Pancreas (tissue), 10 donors: ENCODE results near the gene CLTCL1. TPM values are rescaled to one million over a fixed set of nuclear protein-coding genes. Genes with fewer than 3 reads are reported as not detected.

Source experiments
- ATAC-seq, 4 donors: fragments of 200-7000 bp; cut with Tn5 transposase; one replicate each; pipeline versions ENCODE4 v1.8.0 to v1.9.1; 2020; ENCODE audit warnings: mild to moderate bottlenecking in 4 of 4, moderate library complexity in 4 of 4
- DNase-seq, 6 donors: peaks; one replicate each; pipeline ENCODE4 v3.0.0-alpha.2; 2020
- FAIRE-seq: peaks from 2 replicates; lab custom pipeline; 2012; peaks lifted over from hg19 to GRCh38; lab: Jason Lieb, UNC
- H3K27ac ChIP-seq, 4 donors: fragments of 200-600 bp; sonication (generic); 1 replicate in 3 of 4; 2 replicates in 1 of 4; pipeline versions ENCODE4 v1.5.0 to v1.8.0; 2020
- H3K27me3 ChIP-seq, 4 donors: fragments of 200-600 bp; one replicate each; pipeline ENCODE4 v1.8.0; 2021
- H3K36me3 ChIP-seq, 3 donors: fragments of 200-600 bp; sonication (generic) in 1 of 3; one replicate each; pipeline versions ENCODE4 v1.5.0 to v1.8.0; 2020 to 2021
- H3K4me1 ChIP-seq, 3 donors: fragments of 200-600 bp; one replicate each; pipeline ENCODE4 v1.8.0; 2021
- H3K4me3 ChIP-seq, 4 donors: fragments of 200-600 bp; sonication (generic) in 2 of 4; one replicate each; pipeline versions ENCODE4 v1.5.0 to v1.8.0; 2020 to 2021
- H3K9me3 ChIP-seq, 4 donors: fragments of 200-600 bp; one replicate each; pipeline ENCODE4 v1.8.0; 2021
- WGBS, 2 donors: extraction: QIAGEN DNeasy Blood & Tissue Kit; methylation state at CpG; one replicate each; pipeline ENCODE4 v1.1.7; 2013; 5-methylcytosine and 5-hydroxymethylcytosine counted together
- intact Hi-C, 3 donors: fragments of 100-400 bp; cut with DNase I; formaldehyde crosslinking; loops; one replicate each; pipeline versions ENCODE4 v1.11.1 to v1.14.2; 2022
- polyA plus RNA-seq, 2 donors: library from polyadenylated mRNA; stranded (reverse); fragments of 200-250 nt; gene quantifications; one replicate each; pipeline ENCODE4 v1.2.3, GENCODE V29; 2013
- total RNA-seq, 6 donors: library from RNA; stranded (reverse); fragmentation: NEBNext Ultra II Directional in 4 of 6; extraction: Animal tissue kit (Norgen Biotek cat#: 25700) in 4 of 6; gene quantifications; one replicate each; pipeline versions ENCODE4 v1.2.1 to v1.2.4, GENCODE V29; 2021 to 2023
- TF ChIP-seq, protein P1 (sequence below), 4 donors: fragments of 200-600 bp; sonication (generic) in 3 of 4; IDR thresholded peaks; one replicate each; pipeline versions ENCODE4 v1.5.0 to v1.8.0; 2021; ENCODE audit warnings: antibody characterized with exemption in 4 of 4
- donor health status: healthy with polysubstance abuse.
- donor health status: DM: no; HTN: no; CAD: no; lungs with moderate emphysema.
- donor health status: DM: no; HTN: no; CAD: no.
- donor health status: control.
- donor health status: control.
- donor health status: Bipolar disorder and iron deficiency.
- donor health status: DM: yes; HTN: yes; CAD: no.
- donor health status: DM: no; HTN: no; CAD: no.
- donor health status: DM: no; HTN: no; CAD: no.
- donor health status: DM: yes; HTN: yes; CAD: no.

The CLTCL1 gene
- total and polyA plus RNA-seq, 8 donors, result 1.7 to 6.4 (median 2.2) TPM

DNA sequence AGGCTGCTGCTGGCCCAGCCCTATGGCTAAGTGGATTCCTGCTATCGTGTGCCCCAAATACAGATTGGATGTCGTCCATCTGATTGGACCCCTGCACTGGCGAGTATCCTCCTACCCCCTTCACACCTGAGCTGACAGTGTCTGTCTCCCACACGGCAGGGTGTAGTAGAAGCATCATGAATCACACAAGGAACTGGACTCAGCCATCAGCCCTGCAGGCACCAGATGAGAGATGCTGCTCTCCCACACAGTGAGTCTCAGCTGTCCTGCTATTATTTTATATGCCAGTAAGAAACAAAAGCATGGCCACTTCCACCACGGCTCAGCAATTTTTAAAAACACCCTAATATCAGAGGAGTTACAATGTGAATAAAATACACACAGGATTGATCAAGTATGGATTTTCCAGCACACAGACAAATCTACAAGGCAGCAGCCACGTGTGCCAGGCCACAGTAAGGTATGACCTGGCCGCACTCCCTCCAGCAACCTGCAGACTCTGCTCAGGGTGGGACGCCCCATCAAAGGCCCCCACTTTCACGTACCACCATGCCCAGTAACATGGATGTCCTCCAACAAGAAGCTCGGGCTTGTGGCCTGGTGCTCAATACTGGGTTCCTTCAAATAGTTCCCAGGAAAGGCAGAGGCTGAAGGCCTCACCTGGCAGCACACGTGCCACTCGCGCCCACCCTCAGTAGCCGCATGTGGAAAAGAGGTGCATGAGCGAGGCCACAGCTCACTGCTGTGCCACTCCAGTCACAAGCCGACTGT lies 96.6 kb downstream of the CLTCL1 start:
- no peak for ATAC-seq
- FAIRE-seq, result no peak
- Histone ChIP-seq H3K9me3 (no peaks in the 10 kb centered on the region), H3K4me3 (no peak overlapping the region), H3K27me3 (no peaks in the 10 kb centered on the region), H3K27ac (no peak overlapping the region), H3K36me3 (no peaks in the 10 kb centered on the region), H3K4me1 (no peaks in the 10 kb centered on the region)
- TF ChIP-seq, protein P1, sequence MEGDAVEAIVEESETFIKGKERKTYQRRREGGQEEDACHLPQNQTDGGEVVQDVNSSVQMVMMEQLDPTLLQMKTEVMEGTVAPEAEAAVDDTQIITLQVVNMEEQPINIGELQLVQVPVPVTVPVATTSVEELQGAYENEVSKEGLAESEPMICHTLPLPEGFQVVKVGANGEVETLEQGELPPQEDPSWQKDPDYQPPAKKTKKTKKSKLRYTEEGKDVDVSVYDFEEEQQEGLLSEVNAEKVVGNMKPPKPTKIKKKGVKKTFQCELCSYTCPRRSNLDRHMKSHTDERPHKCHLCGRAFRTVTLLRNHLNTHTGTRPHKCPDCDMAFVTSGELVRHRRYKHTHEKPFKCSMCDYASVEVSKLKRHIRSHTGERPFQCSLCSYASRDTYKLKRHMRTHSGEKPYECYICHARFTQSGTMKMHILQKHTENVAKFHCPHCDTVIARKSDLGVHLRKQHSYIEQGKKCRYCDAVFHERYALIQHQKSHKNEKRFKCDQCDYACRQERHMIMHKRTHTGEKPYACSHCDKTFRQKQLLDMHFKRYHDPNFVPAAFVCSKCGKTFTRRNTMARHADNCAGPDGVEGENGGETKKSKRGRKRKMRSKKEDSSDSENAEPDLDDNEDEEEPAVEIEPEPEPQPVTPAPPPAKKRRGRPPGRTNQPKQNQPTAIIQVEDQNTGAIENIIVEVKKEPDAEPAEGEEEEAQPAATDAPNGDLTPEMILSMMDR (IDR thresholded peaks at IDR 0.05), result no peak
- intact Hi-C loops, result no loop called here
- 85 to 90% methylated on average over 16 of the region's 16 CpGs for WGBS, 2 donors
- no peak for DNase-seq

DNA sequence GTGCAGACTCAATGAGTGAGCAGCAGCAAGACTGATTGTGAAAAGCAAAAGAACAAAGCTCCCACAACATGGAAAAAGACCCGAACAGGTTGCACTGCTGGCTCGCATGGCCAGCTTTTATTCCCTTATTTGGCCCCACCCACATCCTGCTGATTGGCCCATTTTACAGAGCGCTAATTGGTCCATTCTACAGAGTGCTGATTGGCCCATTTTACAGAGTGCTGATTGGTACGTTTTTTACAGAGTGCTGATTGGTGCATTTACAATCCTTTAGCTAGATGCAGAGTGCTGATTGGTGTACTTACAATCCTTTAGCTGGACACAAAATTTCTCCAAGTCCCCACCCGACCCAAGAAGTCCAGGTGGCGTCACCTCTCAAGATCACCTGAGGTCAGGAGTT lies 97.6 kb downstream of the CLTCL1 start:
- no peaks in the 10 kb centered on the region for H3K27me3 ChIP-seq
- ATAC-seq (no peak), FAIRE-seq (no peak), DNase-seq (no peak)
- no peaks in the 10 kb centered on the region for H3K4me1 ChIP-seq
- no peak overlapping the region for H3K27ac ChIP-seq
- H3K36me3 ChIP-seq, result no peaks in the 10 kb centered on the region
- intact Hi-C loops, result no loop called here
- H3K9me3 ChIP-seq, result no peaks in the 10 kb centered on the region
- TF ChIP-seq, protein P1 (IDR thresholded peaks at IDR 0.05), result no peak
- WGBS, 2 donors, result 89 to 93% methylated on average over 6 of the region's 6 CpGs
- H3K4me3 ChIP-seq, result no peak overlapping the region

DNA sequence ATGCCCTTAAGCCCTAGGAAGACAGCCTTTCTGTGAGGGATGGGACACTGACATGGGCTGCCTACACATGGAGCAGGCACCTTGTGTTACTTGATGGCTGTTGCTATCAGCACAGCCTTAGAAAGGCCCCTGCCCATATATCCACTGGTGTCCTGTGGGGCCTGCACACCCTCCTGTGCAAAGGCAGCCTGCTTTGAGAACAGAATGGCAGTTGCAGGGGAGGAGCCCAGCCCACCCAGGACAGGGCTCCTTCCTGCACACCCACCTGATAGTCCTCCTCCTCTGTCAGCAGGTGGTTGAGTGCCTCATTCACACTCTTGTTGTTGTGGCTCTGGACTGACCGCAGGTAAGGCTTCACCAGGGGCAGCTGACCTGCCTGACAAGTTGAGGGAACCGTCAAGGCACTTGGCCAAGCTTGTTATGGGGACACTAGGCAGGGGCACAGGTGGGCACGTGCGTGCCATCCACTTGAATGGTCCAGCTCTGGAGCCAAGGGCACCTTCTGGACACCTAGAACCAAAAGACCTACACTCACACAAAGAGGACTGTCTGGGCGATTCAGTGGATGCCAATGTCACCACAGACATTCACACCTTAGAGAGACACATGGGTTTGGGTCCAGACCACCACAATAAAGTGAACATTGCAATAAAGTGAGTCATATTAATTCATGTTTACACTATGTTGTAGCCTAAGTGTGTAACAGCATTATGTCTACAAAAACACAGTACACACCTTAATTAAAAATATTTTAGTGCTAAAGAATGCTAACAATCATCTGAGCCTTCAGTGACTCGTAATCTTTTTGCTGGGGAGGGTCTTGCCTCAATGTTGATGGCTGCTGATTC lies 103.6 kb downstream of the CLTCL1 start:
- TF ChIP-seq, protein P1 (IDR thresholded peaks at IDR 0.05), result no peak
- DNase-seq (no peak), ATAC-seq (no peak), FAIRE-seq (no peak)
- Histone ChIP-seq H3K27ac (no peak overlapping the region), H3K27me3 (no peaks in the 10 kb centered on the region), H3K4me3 (no peak overlapping the region), H3K9me3 (no peaks in the 10 kb centered on the region), H3K36me3 (no peaks in the 10 kb centered on the region), H3K4me1 (no peaks in the 10 kb centered on the region)
- intact Hi-C loops, result no loop called here
- WGBS, 2 donors, result 80 to 84% methylated on average over 6 of the region's 6 CpGs

DNA sequence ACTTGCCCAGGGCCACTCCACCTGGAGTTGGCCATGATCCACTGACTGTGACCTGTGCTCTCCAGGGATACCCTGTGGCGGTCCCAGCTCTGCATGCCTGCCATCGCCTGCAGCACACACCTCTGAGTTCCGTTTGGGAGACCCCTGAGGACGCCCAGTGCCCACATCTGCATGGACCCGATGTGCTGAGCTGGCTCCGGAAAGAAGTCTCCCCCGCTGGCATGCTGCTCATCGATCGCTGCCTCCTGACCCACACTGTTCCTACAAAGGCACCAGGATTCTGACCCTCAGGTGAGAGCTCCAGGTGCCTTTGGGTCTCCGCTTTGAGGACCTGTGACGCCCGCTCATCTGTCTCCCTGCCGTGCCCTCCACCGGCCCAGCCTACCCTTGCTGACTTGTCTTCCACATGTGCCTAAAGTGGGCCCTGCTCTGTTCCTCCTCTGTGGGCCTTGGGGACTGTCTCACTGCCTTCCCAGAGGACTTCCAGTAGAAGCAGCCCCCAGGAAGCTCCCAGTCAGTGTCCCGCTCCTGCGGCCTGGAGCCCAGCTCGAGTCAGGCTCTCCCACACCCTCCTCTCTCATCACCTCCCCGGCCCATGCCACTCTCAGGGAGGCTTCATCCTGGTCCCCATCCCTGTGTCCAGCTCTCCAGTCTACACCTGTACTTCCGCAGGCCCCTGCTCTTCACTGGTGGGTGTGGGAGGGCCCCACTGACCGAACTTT lies 107.1 kb downstream of the CLTCL1 start:
- 82 to 87% methylated on average over 20 of the region's 20 CpGs for WGBS, 2 donors
- Histone ChIP-seq H3K4me1 (no peaks in the 10 kb centered on the region), H3K36me3 (no peaks in the 10 kb centered on the region), H3K27ac (no peak overlapping the region), H3K27me3 (no peaks in the 10 kb centered on the region), H3K9me3 (no peaks in the 10 kb centered on the region), H3K4me3 (no peak overlapping the region)
- intact Hi-C loops, result no loop called here
- TF ChIP-seq, protein P1 (IDR thresholded peaks at IDR 0.05), result no peak
- DNase-seq (peak in 1 of 6 donors; percentile 58), ATAC-seq (no peak), FAIRE-seq (no peak)
